Prostate gland (tissue), 2 donors: ENCODE data around the gene VMO1. TPM values are rescaled to one million over a fixed set of nuclear protein-coding genes. Genes with fewer than 3 reads are reported as not detected.

Experiments
- DNase-seq: peaks from one replicate; pipeline ENCODE4 v3.0.0-alpha.2; 2019; ENCODE audit warnings: low spot score
- H3K27ac ChIP-seq, 2 donors: fragments of 200-600 bp; sonication (generic); 2 replicates each; pipeline ENCODE4 v1.5.1; 2017 to 2019
- H3K27me3 ChIP-seq: fragments of 200-600 bp; sonication (generic); replicated peaks from 2 replicates; pipeline ENCODE4 v1.5.1; 2019; ENCODE audit not compliant: insufficient read depth
- H3K36me3 ChIP-seq, 2 donors: fragments of 200-600 bp; sonication (generic); 1 replicate in 1 of 2; 2 replicates in 1 of 2; pipeline versions ENCODE4 v1.5.1 to v1.8.1; 2017 to 2019
- H3K4me1 ChIP-seq: fragments of 200-600 bp; sonication (generic); replicated peaks from 2 replicates; pipeline ENCODE4 v1.5.1; 2019
- H3K4me3 ChIP-seq, 2 donors: fragments of 200-600 bp; sonication (generic); 2 replicates each; pipeline ENCODE4 v1.5.1; 2017 to 2019
- H3K9me3 ChIP-seq: fragments of 200-600 bp; sonication (generic); 2 replicates; pipeline ENCODE4 v1.5.1; 2017
- POLR2A ChIP-seq: fragments of 450-650 bp; IDR thresholded peaks from one replicate; pipeline ENCODE4 v1.6.1; 2016; ENCODE audit warnings: antibody characterized with exemption, mild to moderate bottlenecking
- POLR2AphosphoS5 ChIP-seq: sonication (generic); formaldehyde crosslinking; IDR thresholded peaks from one replicate; pipeline ENCODE4 v1.6.1; 2017; ENCODE audit warnings: antibody characterized with exemption
- WGBS: methylation state at CpG from one replicate; pipeline ENCODE4 v1.1.5; 2018; 5-methylcytosine and 5-hydroxymethylcytosine counted together
- intact Hi-C: fragments of 100-400 bp; cut with DNase I; formaldehyde crosslinking; loops from one replicate; pipeline ENCODE4 v1.14.2; 2022
- total RNA-seq, 2 donors: library from RNA; depleted of rRNA; stranded (reverse); fragments of >200 nt; gene quantifications; one replicate each; pipeline ENCODE4 v1.1.0, GENCODE V29; 2016
- TF ChIP-seq, protein P1 (sequence below), 4 experiments: fragments of 200-600 bp in 2 of 4; fragments of 450-650 bp in 2 of 4; sonication (generic) in 2 of 4; IDR thresholded peaks; 1 replicate in 3 of 4; 2 replicates in 1 of 4; pipeline ENCODE4 v1.5.1; 2016 to 2019; ENCODE audit warnings: antibody characterized with exemption in 4 of 4, mild to moderate bottlenecking in 2 of 4, moderate library complexity in 2 of 4

VMO1 gene
- total RNA-seq, 2 donors from 2014 or later = 2.6 TPM; not detected in 1

DNA sequence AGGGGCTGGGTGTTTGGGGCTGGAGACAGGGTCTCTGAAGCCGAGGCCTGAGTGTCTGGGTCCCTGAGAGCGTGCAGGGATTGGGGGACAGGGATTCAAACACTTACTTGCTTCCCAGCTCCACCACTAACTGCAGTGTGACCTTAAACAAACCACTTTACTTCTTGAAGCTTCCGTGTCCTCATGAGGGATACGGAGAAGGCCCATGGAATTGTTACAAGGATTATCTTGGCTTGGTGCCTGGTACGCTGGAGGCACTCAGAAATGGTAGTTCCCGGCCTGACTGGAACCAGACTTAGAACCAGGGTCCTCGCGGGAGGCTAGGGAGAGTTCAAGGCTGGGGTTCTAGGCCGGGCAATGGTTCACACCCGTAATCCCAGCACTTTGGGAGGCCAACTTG, 43.5 kb downstream of the VMO1 start:
- DNase-seq = peak; percentile 67
- no peak for TF ChIP-seq POLR2A
- TF ChIP-seq POLR2AphosphoS5 = peak; percentile 78
- intact Hi-C loops = no loop called here
- Histone ChIP-seq H3K4me1 (no peaks in the 10 kb centered on the region), H3K9me3 (no peaks in the 10 kb centered on the region), H3K4me3 (no peak overlapping the region), H3K36me3 (no peaks in the 10 kb centered on the region), H3K27ac (peak overlapping the region in 1 of 2 donors; percentile 50), H3K27me3 (no peaks in the 10 kb centered on the region)
- 52% methylated on average over 9 of the region's 10 CpGs for WGBS

- no peak for TF ChIP-seq POLR2AphosphoS5
- TF ChIP-seq, protein P1, sequence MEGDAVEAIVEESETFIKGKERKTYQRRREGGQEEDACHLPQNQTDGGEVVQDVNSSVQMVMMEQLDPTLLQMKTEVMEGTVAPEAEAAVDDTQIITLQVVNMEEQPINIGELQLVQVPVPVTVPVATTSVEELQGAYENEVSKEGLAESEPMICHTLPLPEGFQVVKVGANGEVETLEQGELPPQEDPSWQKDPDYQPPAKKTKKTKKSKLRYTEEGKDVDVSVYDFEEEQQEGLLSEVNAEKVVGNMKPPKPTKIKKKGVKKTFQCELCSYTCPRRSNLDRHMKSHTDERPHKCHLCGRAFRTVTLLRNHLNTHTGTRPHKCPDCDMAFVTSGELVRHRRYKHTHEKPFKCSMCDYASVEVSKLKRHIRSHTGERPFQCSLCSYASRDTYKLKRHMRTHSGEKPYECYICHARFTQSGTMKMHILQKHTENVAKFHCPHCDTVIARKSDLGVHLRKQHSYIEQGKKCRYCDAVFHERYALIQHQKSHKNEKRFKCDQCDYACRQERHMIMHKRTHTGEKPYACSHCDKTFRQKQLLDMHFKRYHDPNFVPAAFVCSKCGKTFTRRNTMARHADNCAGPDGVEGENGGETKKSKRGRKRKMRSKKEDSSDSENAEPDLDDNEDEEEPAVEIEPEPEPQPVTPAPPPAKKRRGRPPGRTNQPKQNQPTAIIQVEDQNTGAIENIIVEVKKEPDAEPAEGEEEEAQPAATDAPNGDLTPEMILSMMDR (IDR thresholded peaks at IDR 0.05) = no peak
- no peak for TF ChIP-seq POLR2A
- no peaks in the 10 kb centered on the region for H3K36me3 ChIP-seq
- H3K27ac ChIP-seq = peak overlapping the region in 1 of 2 donors; percentile 50
- no peak for DNase-seq
- intact Hi-C loops = no loop called here
- H3K4me3 ChIP-seq = no peak overlapping the region
- H3K4me1 ChIP-seq = no peaks in the 10 kb centered on the region
- H3K27me3 ChIP-seq = no peaks in the 10 kb centered on the region
- 86% methylated on average over 9 of the region's 9 CpGs for WGBS
- H3K9me3 ChIP-seq = no peaks in the 10 kb centered on the region
Observed at GRCh38 chr17:4742133-4742532, 44.0 kb downstream of the VMO1 start.

DNA sequence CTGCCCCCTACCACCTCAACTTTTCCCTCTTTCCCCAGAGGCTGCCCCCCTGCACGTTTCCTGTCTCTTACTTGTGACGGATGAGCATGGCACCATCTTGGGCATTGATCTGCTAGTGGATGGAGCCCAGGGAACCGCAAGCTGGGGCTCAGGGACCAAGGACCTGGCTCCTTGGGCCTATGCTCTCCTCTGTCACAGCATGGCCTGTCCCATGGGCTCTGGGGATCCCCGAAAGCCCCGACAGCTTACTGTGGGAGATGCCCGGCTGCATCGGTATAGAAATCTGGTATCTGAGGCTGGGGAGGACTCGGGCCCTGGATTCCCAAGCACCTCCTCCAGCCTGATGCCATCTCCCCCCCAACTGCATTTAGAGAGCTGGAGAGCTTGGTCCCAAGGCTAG, 44.6 kb downstream of the VMO1 start:
- DNase-seq = no peak
- TF ChIP-seq POLR2AphosphoS5 (no peak), POLR2A (no peak)
- TF ChIP-seq, protein P1 (IDR thresholded peaks at IDR 0.05) = no peak
- H3K27ac ChIP-seq = no peak overlapping the region
- H3K9me3 ChIP-seq = no peaks in the 10 kb centered on the region
- H3K4me1 ChIP-seq = no peaks in the 10 kb centered on the region
- H3K4me3 ChIP-seq = no peak overlapping the region
- H3K36me3 ChIP-seq = no peaks in the 10 kb centered on the region
- WGBS = 94% methylated on average over 8 of the region's 8 CpGs
- no peaks in the 10 kb centered on the region for H3K27me3 ChIP-seq
- intact Hi-C loops = no loop called here

DNA sequence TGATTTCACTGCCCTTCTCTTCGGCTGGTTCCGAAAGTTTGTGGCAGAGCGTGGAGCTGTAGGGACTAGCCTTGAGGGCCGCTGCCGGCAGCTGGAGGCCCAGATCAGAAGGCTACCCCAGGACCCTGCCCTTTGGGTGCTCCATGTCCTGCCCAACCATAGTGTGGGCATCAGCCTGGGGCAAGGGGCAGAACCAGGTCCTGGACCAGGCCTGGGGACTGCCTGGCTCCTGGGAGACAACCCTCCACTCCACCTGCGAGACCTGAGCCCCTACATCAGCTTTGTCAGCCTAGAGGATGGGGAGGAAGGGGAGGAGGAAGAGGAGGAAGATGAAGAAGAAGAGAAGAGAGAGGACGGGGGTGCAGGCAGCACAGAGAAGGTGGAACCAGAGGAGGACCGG, 45.6 kb downstream of the VMO1 start:
- Histone ChIP-seq H3K4me3 (no peak overlapping the region), H3K36me3 (no peaks in the 10 kb centered on the region), H3K27ac (no peak overlapping the region), H3K27me3 (no peaks in the 10 kb centered on the region), H3K9me3 (no peaks in the 10 kb centered on the region), H3K4me1 (no peaks in the 10 kb centered on the region)
- intact Hi-C loops = no loop called here
- DNase-seq = no peak
- WGBS = 96% methylated on average over 8 of the region's 8 CpGs
- TF ChIP-seq, protein P1 (IDR thresholded peaks at IDR 0.05) = no peak
- TF ChIP-seq POLR2A (no peak), POLR2AphosphoS5 (no peak)

DNA sequence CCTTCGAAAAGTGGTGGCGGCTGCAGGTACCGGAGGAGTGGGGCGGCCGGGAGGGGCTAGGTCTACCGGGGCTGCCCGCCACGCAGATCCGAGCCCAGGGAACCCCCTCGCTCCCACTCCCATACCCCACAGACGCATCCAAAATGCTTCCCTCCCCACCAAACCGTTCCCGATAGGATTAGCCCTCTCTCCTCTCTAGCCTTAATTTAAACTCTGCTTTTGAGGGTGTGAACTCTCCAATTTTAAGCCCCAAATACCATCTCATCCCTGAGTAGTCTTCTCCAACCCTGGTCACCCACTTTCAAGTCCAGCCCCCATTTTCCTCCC, 46.2 kb downstream of the VMO1 start:
- Histone ChIP-seq H3K27ac (peak overlapping the region; percentile 75 to 78), H3K4me3 (peak overlapping the region; percentile 59 to 71), H3K27me3 (no peaks in the 10 kb centered on the region), H3K9me3 (no peaks in the 10 kb centered on the region), H3K36me3 (no peaks in the 10 kb centered on the region), H3K4me1 (no peaks in the 10 kb centered on the region)
- intact Hi-C loops = no loop called here
- WGBS = 3% methylated on average over 12 of the region's 13 CpGs
- DNase-seq = no peak
- TF ChIP-seq POLR2AphosphoS5 (no peak), POLR2A (no peak)
- TF ChIP-seq, protein P1 (IDR thresholded peaks at IDR 0.05) = no peak
